Measurements from ENCODE around the gene ADAMTS15.

ADAMTS15 gene

GRCh38 chr11:130420478-130421198 lies 27.8 kb upstream of the ADAMTS15 start:
- FAIRE-seq: no peak

- no peak for FAIRE-seq
Measured at GRCh38 chr11:130421199-130421585, 27.3 kb upstream of the ADAMTS15 start.

- no peak for FAIRE-seq
Measured at GRCh38 chr11:130421697-130422096, 26.7 kb upstream of the ADAMTS15 start.

DNA sequence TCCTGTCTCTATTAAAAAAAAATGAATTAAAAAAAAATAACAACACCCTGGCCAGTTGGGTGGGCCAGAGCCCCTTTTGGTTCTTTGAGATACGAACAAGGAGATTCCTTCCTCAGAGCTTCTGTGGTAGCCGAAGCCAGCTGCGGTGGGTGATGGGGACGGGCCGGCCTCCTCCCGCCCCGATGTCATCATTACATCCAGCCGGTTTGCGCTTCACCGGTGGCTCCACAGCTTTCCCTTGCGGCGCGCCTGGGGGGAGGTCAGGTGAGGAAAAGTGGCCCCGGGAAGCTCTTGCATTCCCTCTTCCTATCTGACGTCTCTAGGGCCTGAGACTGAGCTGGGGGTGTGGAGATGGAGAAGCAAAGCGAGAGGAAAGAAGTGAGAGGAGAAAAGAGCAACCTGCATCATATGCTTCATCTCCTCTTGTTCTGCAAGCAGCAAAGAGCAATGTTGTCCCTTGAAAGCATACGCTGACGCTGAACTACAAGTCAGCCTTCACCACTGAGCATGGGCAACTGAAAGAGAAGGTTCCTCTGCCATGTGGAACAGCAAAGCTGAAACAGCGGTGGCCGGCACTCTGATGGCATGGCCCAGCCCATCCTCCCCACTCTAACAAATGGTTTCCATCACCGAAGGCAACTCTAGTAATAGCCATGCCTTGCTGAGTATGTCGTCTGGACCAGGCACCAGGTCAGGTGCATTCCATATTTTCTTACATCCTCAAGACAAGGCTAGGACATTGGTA lies 26.0 kb upstream of the ADAMTS15 start:
- no peak for FAIRE-seq

DNA sequence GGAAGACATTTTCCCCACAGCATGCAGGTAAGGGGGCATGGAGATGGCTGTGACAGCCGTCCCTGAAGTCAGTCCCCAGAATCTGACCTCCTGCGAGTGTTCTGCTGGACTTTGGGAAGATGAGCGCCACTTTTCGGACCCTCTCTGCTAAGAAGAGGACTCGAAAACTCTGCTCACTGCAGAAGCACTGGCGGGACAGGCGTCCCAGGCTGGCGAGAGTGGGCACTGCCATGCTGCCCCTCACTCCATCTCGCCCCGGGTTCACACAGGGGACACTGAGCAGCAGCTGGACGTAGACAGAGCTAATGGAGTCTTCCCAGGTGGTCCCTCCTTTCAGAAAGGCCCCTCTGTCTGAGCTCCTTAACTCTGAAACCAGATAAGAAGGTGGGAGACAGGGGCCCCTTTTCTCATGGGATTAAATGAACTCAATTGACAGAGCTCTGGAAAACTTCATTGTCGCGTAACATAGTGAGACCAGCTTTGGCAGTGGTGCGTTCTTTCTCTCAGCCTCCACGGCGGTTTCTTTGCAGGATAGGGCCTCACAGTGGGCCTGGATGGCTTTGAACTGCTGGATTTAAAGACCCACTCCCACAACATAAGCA lies 24.8 kb upstream of the ADAMTS15 start:
- FAIRE-seq: no peak

DNA sequence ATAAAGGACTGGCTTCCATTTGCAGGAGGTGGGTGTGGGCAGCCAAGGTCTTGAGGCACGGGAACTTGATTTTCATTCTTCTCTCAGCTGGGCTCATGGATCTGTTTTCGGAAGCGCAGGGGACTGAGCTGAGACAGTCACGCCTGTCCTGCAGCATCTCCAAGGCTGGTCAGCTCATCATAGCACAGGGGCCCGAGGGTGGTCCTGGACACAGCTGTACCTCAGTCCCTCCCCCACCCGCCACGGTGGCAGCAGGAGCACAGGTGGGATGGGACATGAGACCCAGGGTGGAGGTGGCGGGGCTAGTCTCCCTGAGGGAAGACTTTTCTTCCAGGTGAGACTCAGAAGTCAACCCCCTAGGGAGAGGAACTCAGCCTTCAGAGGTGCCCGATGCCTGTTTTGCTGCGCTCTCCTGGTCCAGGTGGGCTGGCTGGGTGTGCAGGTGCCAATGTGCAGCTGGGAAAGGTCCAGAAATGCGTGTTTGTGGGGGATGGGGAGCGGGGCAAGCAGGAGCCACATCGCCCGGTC lies 23.8 kb upstream of the ADAMTS15 start:
- no peak for FAIRE-seq

GRCh38 chr11:130425156-130425555 lies 23.3 kb upstream of the ADAMTS15 start:
- no peak for FAIRE-seq

DNA sequence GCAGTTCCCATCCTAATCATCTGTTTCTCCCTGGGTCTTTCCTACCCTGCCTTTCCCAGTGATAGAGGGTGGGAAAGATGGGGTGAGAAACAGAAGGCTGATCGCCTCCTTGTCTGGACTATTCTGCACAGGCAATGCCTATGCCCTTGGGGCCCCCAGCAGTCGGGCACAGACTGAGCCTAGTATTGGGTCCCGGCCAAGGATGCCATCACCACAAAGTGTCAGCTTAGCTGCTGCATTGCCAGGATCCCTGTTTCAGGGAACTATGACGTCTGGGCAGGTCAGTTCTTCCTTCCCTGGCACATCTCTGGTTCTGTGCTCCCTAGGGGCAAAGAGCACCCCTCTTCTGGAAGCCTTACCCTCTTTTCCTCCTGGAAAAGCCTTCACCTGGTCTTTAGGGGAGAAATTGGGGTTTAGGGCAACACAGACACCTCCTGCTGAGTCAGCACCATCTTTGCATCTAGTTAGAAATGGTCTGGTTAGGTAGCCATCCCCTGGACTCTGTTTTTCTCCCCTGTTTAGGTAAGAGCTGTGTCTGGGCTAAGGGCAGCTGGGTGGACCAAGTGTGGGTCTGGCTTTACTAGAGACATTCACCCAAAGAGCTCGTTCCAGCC lies 22.1 kb upstream of the ADAMTS15 start:
- FAIRE-seq: no peak

GRCh38 chr11:130426837-130427341 lies 21.6 kb upstream of the ADAMTS15 start:
- FAIRE-seq: no peak

- no peak for FAIRE-seq
Measured at GRCh38 chr11:130427581-130428315, 20.7 kb upstream of the ADAMTS15 start.

- no peak for FAIRE-seq
Measured at GRCh38 chr11:130428316-130429119, 19.9 kb upstream of the ADAMTS15 start, which contains the start of gene ADAMTS8. ADAMTS8 (minus strand) TSS chr11:130428609; CDS start chr11:130428286, 323 bp downstream.

GRCh38 chr11:130429120-130429681 lies 19.2 kb upstream of the ADAMTS15 start:
- FAIRE-seq: no peak

GRCh38 chr11:130429983-130430382 lies 18.5 kb upstream of the ADAMTS15 start:
- FAIRE-seq: no peak

DNA sequence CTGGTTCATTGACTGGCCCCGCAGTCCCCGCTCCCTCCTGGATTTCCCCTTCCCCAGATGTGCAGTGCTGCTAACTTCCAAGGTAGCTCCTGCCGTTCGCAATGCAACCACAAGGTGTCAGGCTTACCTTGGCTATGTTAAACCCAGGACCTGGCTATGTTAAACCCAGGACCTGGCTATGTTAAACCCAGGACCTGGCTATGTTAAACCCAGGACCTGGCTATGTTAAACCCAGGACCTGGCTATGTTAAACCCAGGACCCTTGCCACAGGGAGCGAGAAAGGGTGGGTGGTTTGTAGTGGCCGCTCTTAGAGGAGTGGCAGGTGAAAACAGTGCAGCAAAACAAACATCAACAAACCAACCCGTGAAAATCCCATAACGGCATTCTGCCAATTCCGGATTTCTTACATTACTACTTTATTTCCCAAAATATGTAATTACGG lies 17.1 kb upstream of the ADAMTS15 start:
- FAIRE-seq: no peak

GRCh38 chr11:130431801-130432200 lies 16.6 kb upstream of the ADAMTS15 start:
- FAIRE-seq: no peak

DNA sequence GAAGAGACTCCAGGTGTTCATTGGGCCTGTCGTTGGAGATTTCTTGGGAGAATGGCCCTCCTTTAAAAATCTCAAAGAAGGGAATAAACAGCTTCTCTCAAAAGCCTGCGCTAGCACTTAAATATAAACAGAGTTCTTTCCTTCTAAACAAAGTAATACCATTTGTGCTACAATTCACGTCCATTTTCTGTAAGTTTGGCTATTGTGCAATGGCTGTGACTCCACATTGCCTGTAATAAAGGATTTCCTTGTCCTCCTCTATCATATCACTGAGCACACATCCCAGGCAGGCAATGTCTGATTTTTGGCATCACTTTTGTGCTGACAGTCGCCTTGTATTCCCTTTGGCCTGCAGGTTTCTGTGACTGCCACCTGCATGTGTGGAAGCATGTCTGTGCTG lies 15.1 kb upstream of the ADAMTS15 start:
- no peak for FAIRE-seq

DNA sequence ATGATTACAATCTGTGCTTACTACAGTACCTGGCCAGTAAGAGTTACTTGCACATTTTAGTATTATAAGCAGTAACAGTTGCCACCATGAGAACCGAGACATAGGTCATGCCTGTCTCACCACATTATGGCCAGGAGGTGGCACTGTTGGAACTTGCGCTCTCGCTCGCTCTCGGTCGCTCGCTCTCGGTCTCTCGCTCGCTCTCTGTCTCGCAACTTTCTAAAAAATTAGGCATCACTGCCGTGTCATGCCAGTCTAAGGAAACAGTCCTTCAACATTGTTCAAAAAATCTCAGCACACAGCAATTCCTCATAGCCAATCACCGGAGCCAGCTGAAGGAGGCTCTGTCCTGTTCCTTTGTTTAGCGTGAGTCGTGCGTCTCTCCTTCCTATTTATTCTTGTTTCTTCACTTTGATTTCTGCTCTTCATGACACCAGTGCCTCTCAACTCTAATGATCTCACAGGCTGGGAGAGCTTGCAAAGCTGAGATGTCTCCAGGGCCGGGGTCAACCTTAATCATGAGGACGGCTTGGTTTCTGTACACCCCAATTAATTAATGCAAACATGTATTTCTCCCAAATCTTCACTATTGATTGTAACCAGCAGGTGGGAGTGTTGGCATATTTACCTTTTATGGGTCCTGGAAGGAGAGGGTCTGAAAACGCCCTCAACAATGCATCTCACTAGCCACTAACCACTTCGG lies 13.8 kb upstream of the ADAMTS15 start:
- FAIRE-seq: peak; percentile 14

GRCh38 chr11:130435671-130436070 lies 12.8 kb upstream of the ADAMTS15 start:
- no peak for FAIRE-seq

- no peak for FAIRE-seq
Measured at GRCh38 chr11:130436171-130436570, 12.3 kb upstream of the ADAMTS15 start.

DNA sequence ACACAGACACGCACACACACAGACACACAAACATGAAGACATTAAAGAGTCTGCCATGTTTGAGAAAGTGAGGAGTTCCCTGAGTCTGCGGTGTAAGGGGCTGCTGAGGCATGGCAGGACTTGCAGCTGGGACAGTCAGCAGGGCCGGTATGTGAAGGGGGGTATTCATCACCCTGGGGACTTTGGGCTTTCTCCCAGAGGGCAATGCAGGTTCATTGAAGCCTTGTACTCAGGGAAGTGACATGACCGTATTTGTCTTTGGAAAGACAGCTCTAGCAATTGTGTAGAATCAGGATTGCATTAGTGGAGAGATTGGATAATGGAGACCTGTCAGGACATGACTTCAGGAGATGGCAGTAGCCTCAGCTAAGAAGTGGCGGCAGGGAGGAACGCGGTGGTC lies 10.6 kb upstream of the ADAMTS15 start:
- no peak for FAIRE-seq

Data from colon (tissue), 2 donors.